IMR-90 (cell line): ENCODE data around the gene COL23A1. TPM values are rescaled to one million over a fixed set of nuclear protein-coding genes. Genes with fewer than 3 reads are reported as not detected.

Experiments used
- ATAC-seq: fragments of 200-7000 bp; cut with Tn5 transposase; 2 replicates; pipeline ENCODE4 v1.9.1; 2020; ENCODE audit warnings: low read depth, mild to moderate bottlenecking, moderate library complexity
- BruUV-seq: library from RNA; stranded (reverse); fragments of 400-500 nt; replicated peaks from 2 replicates; lab custom pipeline; 2021; lab: Mats Ljungman, UMichigan
- CTCF ChIA-PET: fragments of 300-600 bp; formaldehyde crosslinking; extraction: SDS; loops from one replicate; lab custom pipeline; 2021; ENCODE audit warnings: antibody characterized with exemption; lab: Yijun Ruan, JAX
- POLR2A ChIA-PET: fragments of 300-600 bp; sonication (Branson Sonifier 250); formaldehyde crosslinking; loops from one replicate; lab custom pipeline; 2022; ENCODE audit warnings: antibody characterized with exemption; ENCODE audit not compliant: unreplicated experiment; lab: Charles Lee
- DNase-seq: peaks from one replicate; pipeline ENCODE4 v3.0.0; 2013
- H2AFZ ChIP-seq: replicated peaks from 2 replicates; pipeline ENCODE3; 2013; ENCODE audit warnings: low read length, mild to moderate bottlenecking; ENCODE audit not compliant: poor library complexity
- H2AK5ac ChIP-seq: 2 replicates; pipeline ENCODE4 v1.6.1; 2013; ENCODE audit warnings: low read depth, low read length, inconsistent platforms
- H2AK9ac ChIP-seq: replicated peaks from 2 replicates; pipeline ENCODE3; 2013; ENCODE audit warnings: mild to moderate bottlenecking, low read depth, low read length, moderate library complexity; ENCODE audit not compliant: poor library complexity
- H2BK120ac ChIP-seq: 2 replicates; pipeline ENCODE4 v1.6.1; 2013; ENCODE audit warnings: low read depth, low read length, inconsistent platforms
- H2BK15ac ChIP-seq: 3 replicates; pipeline ENCODE4 v1.6.1; 2013; ENCODE audit warnings: low read depth, low read length, inconsistent platforms
- H2BK20ac ChIP-seq: 2 replicates; pipeline ENCODE4 v1.6.1; 2013; ENCODE audit warnings: low read depth, mild to moderate bottlenecking, inconsistent platforms, low read length, moderate library complexity
- H2BK5ac ChIP-seq: 2 replicates; pipeline ENCODE4 v1.6.1; 2013; ENCODE audit warnings: mild to moderate bottlenecking, low read depth, low read length, inconsistent platforms; ENCODE audit not compliant: poor library complexity, severe bottlenecking
- H3K14ac ChIP-seq: replicated peaks from 2 replicates; pipeline ENCODE4 v1.6.1; 2013; ENCODE audit warnings: low read depth, low read length, inconsistent platforms
- H3K18ac ChIP-seq: 2 replicates; pipeline ENCODE4 v1.6.1; 2013; ENCODE audit warnings: low read depth, low read length, control low read depth
- H3K23ac ChIP-seq: 2 replicates; pipeline ENCODE4 v1.6.1; 2013; ENCODE audit warnings: low read depth, low read length, inconsistent platforms
- H3K27ac ChIP-seq: 2 replicates; pipeline ENCODE4 v1.5.1; 2013; ENCODE audit warnings: mild to moderate bottlenecking, control low read depth, low read length; ENCODE audit not compliant: insufficient read depth
- H3K27me3 ChIP-seq: 2 replicates; pipeline ENCODE4 v1.6.1; 2013; ENCODE audit warnings: low read length; ENCODE audit not compliant: control insufficient read depth, insufficient read depth
- H3K36me3 ChIP-seq: 2 replicates; pipeline ENCODE4 v1.6.1; 2013; ENCODE audit warnings: low read length, mixed read lengths; ENCODE audit not compliant: control insufficient read depth, insufficient read depth
- H3K4ac ChIP-seq: 2 replicates; pipeline ENCODE4 v1.6.1; 2013; ENCODE audit warnings: low read depth, low read length, inconsistent platforms
- H3K4me1 ChIP-seq: 2 replicates; pipeline ENCODE4 v1.6.1; 2013; ENCODE audit warnings: low read length, mixed read lengths; ENCODE audit not compliant: control insufficient read depth, insufficient read depth
- H3K4me2 ChIP-seq: 2 replicates; pipeline ENCODE4 v1.6.1; 2013; ENCODE audit warnings: low read depth, mild to moderate bottlenecking, control low read depth, low read length, moderate library complexity
- H3K4me3 ChIP-seq: 2 replicates; pipeline ENCODE4 v1.5.1; 2013; ENCODE audit warnings: low read depth, mild to moderate bottlenecking, control low read depth, low read length, moderate library complexity; ENCODE audit not compliant: insufficient read depth
- H3K56ac ChIP-seq: 2 replicates; pipeline ENCODE4 v1.6.1; 2013; ENCODE audit warnings: low read length, inconsistent platforms; ENCODE audit not compliant: insufficient read depth; ENCODE audit errors: extremely low read depth
- H3K79me1 ChIP-seq, 2 experiments: 2 replicates each; pipeline ENCODE4 v1.6.1; 2013; ENCODE audit warnings: low read length in 2 of 2, inconsistent platforms in 1 of 2, low read depth in 1 of 2
- H3K9ac ChIP-seq: 2 replicates; pipeline ENCODE4 v1.6.1; 2013; ENCODE audit warnings: low read depth, low read length, control low read depth
- H3K9me1 ChIP-seq: 2 replicates; pipeline ENCODE4 v1.6.1; 2013; ENCODE audit warnings: low read length, inconsistent platforms; ENCODE audit not compliant: insufficient read depth
- H3K9me3 ChIP-seq: 2 replicates; pipeline ENCODE4 v1.6.1; 2013; ENCODE audit warnings: low read length; ENCODE audit not compliant: control insufficient read depth, insufficient read depth
- H4K20me1 ChIP-seq: 2 replicates; pipeline ENCODE4 v1.6.1; 2013; ENCODE audit warnings: low read length, inconsistent platforms; ENCODE audit not compliant: insufficient read depth
- H4K5ac ChIP-seq: 2 replicates; pipeline ENCODE4 v1.6.1; 2013; ENCODE audit warnings: mild to moderate bottlenecking, low read depth, low read length, control low read depth
- H4K8ac ChIP-seq, 2 experiments: 2 replicates each; pipeline ENCODE4 v1.6.1; 2013; ENCODE audit warnings: low read depth in 2 of 2, low read length in 2 of 2, control low read depth in 1 of 2, inconsistent platforms in 1 of 2
- H4K91ac ChIP-seq: 2 replicates; pipeline ENCODE4 v1.6.1; 2013; ENCODE audit warnings: low read depth, low read length, inconsistent platforms; ENCODE audit not compliant: insufficient read depth
- BHLHE40 ChIP-seq: fragments of 150-350 bp; IDR thresholded peaks from 2 replicates; pipeline ENCODE4 v1.6.1; 2016; ENCODE audit warnings: mild to moderate bottlenecking, low read depth, low read length
- CEBPB ChIP-seq: IDR thresholded peaks from 2 replicates; pipeline ENCODE4 v1.6.1; 2012; ENCODE audit warnings: low read depth, low read length, improper control_type of control experiment
- ELK1 ChIP-seq: fragments of 150-350 bp; IDR thresholded peaks from 2 replicates; pipeline ENCODE4 v1.6.1; 2016; ENCODE audit warnings: low read depth, mild to moderate bottlenecking, low read length, moderate library complexity, borderline replicate concordance
- MXI1 ChIP-seq: IDR thresholded peaks from 2 replicates; pipeline ENCODE4 v1.6.1; 2012; ENCODE audit warnings: low read depth, mild to moderate bottlenecking, low read length, moderate library complexity, borderline replicate concordance
- RCOR1 ChIP-seq: IDR thresholded peaks from 2 replicates; pipeline ENCODE4 v1.6.1; 2012; ENCODE audit warnings: mild to moderate bottlenecking, low read length, improper control_type of control experiment; ENCODE audit not compliant: insufficient replicate concordance
- RFX5 ChIP-seq: IDR thresholded peaks from 2 replicates; pipeline ENCODE4 v1.8.0; 2012; ENCODE audit warnings: low read depth, mild to moderate bottlenecking, low read length, moderate library complexity
- WGBS, 2 experiments: methylation state at CpG; one replicate each; pipeline versions ENCODE4 v1.1.5 to v1.1.7; 2013; ENCODE audit warnings: missing lambda C conversion rate in 2 of 2; ENCODE audit not compliant: insufficient read length in 1 of 2; ENCODE audit errors: extremely low coverage in 2 of 2; 5-methylcytosine and 5-hydroxymethylcytosine counted together
- dilution Hi-C: fragments of 300-500 bp; cut with HindIII; formaldehyde crosslinking; loops from one replicate; pipeline ENCODE4 v1.14.3; 2018; ENCODE audit warnings: low sequenced_read_pairs; ENCODE audit not compliant: unreplicated experiment
- in situ Hi-C: fragments of 300-500 bp; cut with MboI; formaldehyde crosslinking; loops from 3 replicates; pipeline ENCODE4 v1.14.3; 2019; ENCODE audit warnings: low sequenced_read_pairs, inconsistent platforms, mixed read lengths
- intact Hi-C: fragments of 100-400 bp; cut with micrococcal nuclease; formaldehyde crosslinking; loops from 2 replicates; pipeline ENCODE4 v1.10.0; 2022
- polyA plus RNA-seq, 3 experiments: library from polyadenylated mRNA; depleted of rRNA; stranded (reverse); fragments of >200 nt; gene quantifications; 2 replicates each; pipeline ENCODE4 v1.2.3, GENCODE V29; 2012; ENCODE audit warnings: low replicate concordance in 1 of 3
- total RNA-seq: library from RNA; depleted of rRNA; stranded (reverse); fragments of >200 nt; gene quantifications from 2 replicates; pipeline ENCODE4 v1.2.3, GENCODE V29; 2012

The COL23A1 gene
- total and polyA plus RNA-seq, 2 of the 4 experiments (the other 2 are of a cell fraction): not detected

GRCh38 chr5:178372142-178372571, 218.0 kb downstream of the COL23A1 start:
- H3K23ac ChIP-seq: no peak overlapping the region
- no peak overlapping the region for H2BK15ac ChIP-seq
- H2AK5ac ChIP-seq: no peak overlapping the region
- 13% methylated on average over 3 of the region's 17 CpGs; no CpG with 5 or more reads in 1 of the 2 experiments for WGBS, 2 experiments
- ChIA-PET CTCF (no interaction called here), POLR2A (no interaction called here)
- H2AFZ ChIP-seq: no peak overlapping the region
- no peak overlapping the region for H4K91ac ChIP-seq
- ATAC-seq: no peak
- H2BK5ac ChIP-seq: no peak overlapping the region
- BruUV-seq: no TSS peak
- H3K9me1 ChIP-seq: no peaks in the 10 kb centered on the region
- H3K36me3 ChIP-seq: no peaks in the 10 kb centered on the region
- H3K27me3 ChIP-seq: no peaks in the 10 kb centered on the region
- H4K20me1 ChIP-seq: no peaks in the 10 kb centered on the region
- no peak for TF ChIP-seq RCOR1
- TF ChIP-seq BHLHE40: no peak
- TF ChIP-seq CEBPB: no peak
- TF ChIP-seq MXI1: no peak
- TF ChIP-seq RFX5: no peak
- no peak for TF ChIP-seq ELK1
- no peak overlapping the region for H3K14ac ChIP-seq
- no peak overlapping the region for H3K18ac ChIP-seq
- no peaks in the 10 kb centered on the region for H3K79me1 ChIP-seq
- H3K9ac ChIP-seq: no peak overlapping the region
- H3K4me1 ChIP-seq: no peaks in the 10 kb centered on the region
- H4K5ac ChIP-seq: no peak overlapping the region
- no peak overlapping the region for H2BK20ac ChIP-seq
- H2BK120ac ChIP-seq: no peak overlapping the region
- no peak overlapping the region; the same call in 1 of the 2 replicates for H3K4me2 ChIP-seq
- DNase-seq: no peak
- H2AK9ac ChIP-seq: no peak overlapping the region
- H4K8ac ChIP-seq: no peak overlapping the region
- intact Hi-C loops (no loop called here), in situ Hi-C loops (no loop called here), dilution Hi-C loops (no loop called here)
- no peak overlapping the region for H3K27ac ChIP-seq
- no peak overlapping the region for H3K56ac ChIP-seq
- no peak overlapping the region for H3K4me3 ChIP-seq
- peaks cover 32% of the 10 kb centered on the region for H3K9me3 ChIP-seq
- H3K4ac ChIP-seq: no peak overlapping the region
